Measurements from ENCODE around the gene MCCC2. TPM values are rescaled to one million over a fixed set of nuclear protein-coding genes. Genes with fewer than 3 reads are reported as not detected.
"Not testable (repeated sequence)": the region's sequence is repeated elsewhere in the genome, so short reads cannot be mapped to it uniquely, and the experiment has no call there.

Gene MCCC2
- total and polyA plus RNA-seq, 2 experiments from 2014 or later = 47.2 to 59.9 TPM

DNA sequence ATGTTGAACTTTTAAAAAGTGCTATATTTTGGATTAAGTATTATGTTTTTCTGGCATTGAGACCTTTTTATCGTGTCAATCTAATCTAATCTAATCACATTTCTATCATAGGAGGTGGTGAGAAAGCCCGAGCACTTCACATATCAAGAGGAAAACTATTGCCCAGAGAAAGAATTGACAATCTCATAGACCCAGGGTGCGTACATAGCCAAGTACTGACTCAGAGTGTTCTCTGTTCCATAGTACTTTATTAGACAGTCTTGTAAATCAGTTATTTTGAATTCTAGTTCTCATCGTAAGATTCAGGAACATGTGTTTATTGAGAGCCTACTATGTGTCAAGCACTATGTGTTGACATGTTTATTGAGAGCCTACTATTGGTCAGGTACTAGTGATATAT lies 9.0 kb downstream of the MCCC2 start:
- Histone ChIP-seq H3K36me3 (peaks cover 23% of the 10 kb centered on the region), H3K9me3 (ENCODE audit: low read depth) (no peaks in the 10 kb centered on the region), H3K4me1 (ENCODE audit: low read depth) (no peaks in the 10 kb centered on the region), H3K4me3 (no peak overlapping the region), H3K27ac (no peak overlapping the region), H3K27me3 (no peaks in the 10 kb centered on the region)
- TF ChIP-seq CTCF (IDR thresholded peaks at IDR 0.05; ENCODE audit: low read depth, low read length) = no peak
- no peak for DNase-seq (ENCODE audit: low read depth in 1 of 2, low spot score in 1 of 2)

DNA sequence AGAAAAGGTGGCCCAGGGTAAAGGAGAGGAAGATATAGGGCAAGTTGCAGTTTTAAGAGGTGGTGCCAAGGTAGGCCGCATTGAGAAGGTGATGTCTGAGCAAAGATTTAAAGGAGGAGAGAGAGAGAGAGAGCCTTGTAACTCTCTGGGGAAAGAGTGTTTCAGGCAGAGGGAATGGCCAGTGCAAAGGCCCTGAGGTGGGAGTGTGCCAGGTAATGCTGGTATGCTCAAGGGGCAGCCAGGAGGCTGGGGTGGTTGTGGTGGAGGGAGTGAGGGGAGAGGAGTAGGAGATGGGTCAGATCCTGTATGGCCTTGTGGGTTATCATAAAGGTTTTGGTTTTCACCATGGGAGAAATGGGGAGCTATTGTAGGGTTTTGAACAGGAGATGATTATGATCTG lies 9.9 kb downstream of the MCCC2 start:
- Histone ChIP-seq H3K9me3 (ENCODE audit: low read depth) (no peaks in the 10 kb centered on the region), H3K4me3 (no peak overlapping the region), H3K4me1 (ENCODE audit: low read depth) (no peaks in the 10 kb centered on the region), H3K36me3 (peaks cover 23% of the 10 kb centered on the region), H3K27ac (no peak overlapping the region), H3K27me3 (no peaks in the 10 kb centered on the region)
- no peak for DNase-seq (ENCODE audit: low read depth in 1 of 2, low spot score in 1 of 2)
- no peak for TF ChIP-seq CTCF (IDR thresholded peaks at IDR 0.05; ENCODE audit: low read depth, low read length)

GRCh38 chr5:71600783-71601182 lies 13.6 kb downstream of the MCCC2 start:
- H3K27ac ChIP-seq = no peak overlapping the region
- H3K4me3 ChIP-seq = no peak overlapping the region
- no peaks in the 10 kb centered on the region for H3K4me1 ChIP-seq (ENCODE audit: low read depth)
- peak in 1 of 2 donors; percentile 1 for DNase-seq (ENCODE audit: low read depth in 1 of 2, low spot score in 1 of 2)
- no peak for TF ChIP-seq CTCF (IDR thresholded peaks at IDR 0.05; ENCODE audit: low read depth, low read length)
- H3K27me3 ChIP-seq = no peaks in the 10 kb centered on the region
- no peaks in the 10 kb centered on the region for H3K9me3 ChIP-seq (ENCODE audit: low read depth)
- peaks cover 30% of the 10 kb centered on the region for H3K36me3 ChIP-seq

DNA sequence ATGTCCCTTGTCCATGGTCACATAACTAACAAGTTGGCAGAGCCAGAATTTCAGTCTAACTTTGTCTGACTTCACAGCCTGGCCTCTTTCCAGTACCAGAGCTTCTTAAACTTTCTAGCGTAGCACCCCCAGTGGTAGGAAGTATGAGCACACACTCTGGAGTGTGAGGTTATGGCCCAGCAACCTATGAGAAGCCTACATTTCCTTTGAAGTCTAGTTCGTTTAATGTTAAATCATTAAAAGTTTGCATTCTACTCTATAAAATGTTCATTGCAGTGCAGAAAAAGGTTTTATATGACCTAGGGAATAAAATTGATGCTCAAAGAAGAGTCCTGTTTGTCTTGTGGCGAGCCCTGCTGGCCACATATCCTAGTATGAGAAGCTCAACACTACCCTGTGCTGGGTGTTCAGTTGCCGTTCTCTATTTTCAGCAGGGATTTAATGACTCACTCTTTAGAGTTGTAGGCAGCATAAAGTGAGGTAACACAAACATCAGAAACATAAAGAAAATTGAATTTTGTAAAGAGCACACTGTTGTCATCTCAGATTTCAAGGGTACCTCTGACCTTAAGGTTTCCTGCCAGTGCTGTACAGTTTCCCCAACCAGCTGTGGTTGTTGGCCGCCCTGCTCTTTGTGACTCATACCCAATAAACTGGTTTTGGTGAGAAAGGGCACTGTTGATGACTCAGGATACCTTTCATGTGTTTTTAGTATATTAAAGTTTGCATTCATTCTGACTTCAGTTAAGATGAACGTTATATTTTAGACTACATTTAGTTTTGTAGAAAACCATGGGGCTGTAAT lies 14.3 kb downstream of the MCCC2 start:
- H3K4me1 ChIP-seq (ENCODE audit: low read depth) = no peaks in the 10 kb centered on the region
- H3K9me3 ChIP-seq (ENCODE audit: low read depth) = no peaks in the 10 kb centered on the region
- DNase-seq (ENCODE audit: low read depth in 1 of 2, low spot score in 1 of 2) = peak; percentile 65 to 94
- H3K36me3 ChIP-seq = peaks cover 23% of the 10 kb centered on the region
- no peaks in the 10 kb centered on the region for H3K27me3 ChIP-seq
- H3K27ac ChIP-seq = no peak overlapping the region
- H3K4me3 ChIP-seq = no peak overlapping the region
- TF ChIP-seq CTCF (IDR thresholded peaks at IDR 0.05; ENCODE audit: low read depth, low read length) = peak; percentile 74

- H3K4me3 ChIP-seq; H3K4me1 ChIP-seq (ENCODE audit: low read depth); H3K36me3 ChIP-seq; H3K27me3 ChIP-seq; H3K9me3 ChIP-seq (ENCODE audit: low read depth); H3K27ac ChIP-seq; DNase-seq (ENCODE audit: low read depth in 1 of 2, low spot score in 1 of 2): not testable (repeated sequence)
These were observed 22.8 kb downstream of the MCCC2 start for GRCh38 chr5:71609916-71610315.

GRCh38 chr5:71615809-71616208 lies 28.7 kb downstream of the MCCC2 start:
- H3K27ac ChIP-seq = no peak overlapping the region
- no peaks in the 10 kb centered on the region for H3K27me3 ChIP-seq
- H3K4me1 ChIP-seq (ENCODE audit: low read depth) = no peaks in the 10 kb centered on the region
- no peaks in the 10 kb centered on the region for H3K9me3 ChIP-seq (ENCODE audit: low read depth)
- H3K4me3 ChIP-seq = no peak overlapping the region
- TF ChIP-seq CTCF (IDR thresholded peaks at IDR 0.05; ENCODE audit: low read depth, low read length) = no peak
- H3K36me3 ChIP-seq = no peaks in the 10 kb centered on the region
- no peak for DNase-seq (ENCODE audit: low read depth in 1 of 2, low spot score in 1 of 2)
